Measurements from ENCODE around the gene CHD6.

CHD6 gene

GRCh38 chr20:41575412-41575811, 42.8 kb downstream of the CHD6 start (continued):
- TF ChIP-seq ZNF521 (tag by site-specific recombination; IDR thresholded peaks at IDR 0.05): no peak

- ChIA-PET CTCF (interaction anchor here (0.6 kb wide), 1 partner anchor 16 kb away, joined by 5 read pairs; no protein-coding TSS in a partner anchor), POLR2A (no interaction called here)
- peaks cover 26% of the 10 kb centered on the region for H3K4me1 ChIP-seq (ENCODE audit: control insufficient read depth, insufficient read depth, low read length)
- no peak overlapping the region for H3K27ac ChIP-seq (ENCODE audit: extremely low read depth, low read depth, low read length)
- no peaks in the 10 kb centered on the region for H3K9me3 ChIP-seq (ENCODE audit: control insufficient read depth, insufficient read depth, low read depth, low read length)
- H3K36me3 ChIP-seq (ENCODE audit: control insufficient read depth in 2 of 2, insufficient read depth in 1 of 2, low read length in 2 of 2): no peaks in the 10 kb centered on the region
- TF ChIP-seq ZNF121 (tag by site-specific recombination; IDR thresholded peaks at IDR 0.05): no peak
- TF ChIP-seq OVOL3 (tag by site-specific recombination; IDR thresholded peaks at IDR 0.05): no peak
- no peak for TF ChIP-seq SP7 (tag by site-specific recombination; IDR thresholded peaks at IDR 0.05)
- no peak for TF ChIP-seq ZNF394 (tag by site-specific recombination; IDR thresholded peaks at IDR 0.05; ENCODE audit: borderline replicate concordance)
- no peak for TF ChIP-seq ZNF24 (tag by site-specific recombination; IDR thresholded peaks at IDR 0.05)
- TF ChIP-seq ZNF280D (tag by site-specific recombination; IDR thresholded peaks at IDR 0.05): no peak
- TF ChIP-seq ELK4 (IDR thresholded peaks at IDR 0.05; ENCODE audit: borderline replicate concordance, low read depth, low read length): no peak
- TF ChIP-seq SP2 (tag by site-specific recombination; IDR thresholded peaks at IDR 0.05): no peak
- no peak for TF ChIP-seq ZNF112 (tag by site-specific recombination; IDR thresholded peaks at IDR 0.05)
- TF ChIP-seq INSM2 (tag by site-specific recombination; IDR thresholded peaks at IDR 0.05): no peak
- TF ChIP-seq ZBTB49 (tag by site-specific recombination; IDR thresholded peaks at IDR 0.05; ENCODE audit: low read depth): no peak
- TF ChIP-seq PRDM4 (tag by site-specific recombination; IDR thresholded peaks at IDR 0.05): no peak
- TF ChIP-seq EGR2 (tag by site-specific recombination; IDR thresholded peaks at IDR 0.05; ENCODE audit: low read depth): no peak
- no peak for TF ChIP-seq ZNF23 (tag by site-specific recombination; IDR thresholded peaks at IDR 0.05; ENCODE audit: borderline replicate concordance)
- TF ChIP-seq ZNF501 (tag by site-specific recombination; IDR thresholded peaks at IDR 0.05): no peak
- TF ChIP-seq ZNF791 (tag by site-specific recombination; IDR thresholded peaks at IDR 0.05): no peak
- no peak for TF ChIP-seq ZNF792 (tag by site-specific recombination; IDR thresholded peaks at IDR 0.05)
- TF ChIP-seq ZNF843 (tag by site-specific recombination; IDR thresholded peaks at IDR 0.05): no peak
- TF ChIP-seq ZNF530 (tag by site-specific recombination; IDR thresholded peaks at IDR 0.05; ENCODE audit: low read depth): no peak
- H3K4me3 ChIP-seq (ENCODE audit: low read depth, low read length): no peak overlapping the region
Observed at GRCh38 chr20:41574802-41575389, 43.3 kb downstream of the CHD6 start.
